Nephron (organoid): ENCODE measurements around the gene ADGRG6.

Source experiments
- H3K27ac Mint-ChIP-seq, 3 experiments: 2 replicates each; pipeline ENCODE4 v1.8.0; 2020; ENCODE audit warnings: mixed read lengths in 3 of 3, mild to moderate bottlenecking in 2 of 3, moderate library complexity in 1 of 3
- H3K27me3 Mint-ChIP-seq: 2 replicates; pipeline ENCODE4 v1.8.0; 2021; ENCODE audit warnings: low read depth, mild to moderate bottlenecking, moderate library complexity, mixed read lengths
- H3K36me3 Mint-ChIP-seq: 2 replicates; pipeline ENCODE4 v1.8.0; 2020; ENCODE audit warnings: low read depth, mixed read lengths
- H3K4me1 Mint-ChIP-seq: 2 replicates; pipeline ENCODE4 v1.8.0; 2020; ENCODE audit warnings: mixed read lengths
- H3K4me3 Mint-ChIP-seq, 3 experiments: 2 replicates each; pipeline ENCODE4 v1.8.0; 2020; ENCODE audit warnings: mild to moderate bottlenecking in 3 of 3, mixed read lengths in 3 of 3, moderate library complexity in 2 of 3
- H3K9me3 Mint-ChIP-seq: 2 replicates; pipeline ENCODE4 v1.8.0; 2020; ENCODE audit warnings: mixed read lengths
- TF ChIP-seq, protein P1 (sequence below), 3 experiments: fragments of 200-600 bp; sonication (generic); IDR thresholded peaks; one replicate each; pipeline ENCODE4 v1.5.0; 2021; ENCODE audit warnings: antibody characterized with exemption in 3 of 3; ENCODE audit not compliant: unreplicated experiment in 3 of 3

The ADGRG6 gene

DNA sequence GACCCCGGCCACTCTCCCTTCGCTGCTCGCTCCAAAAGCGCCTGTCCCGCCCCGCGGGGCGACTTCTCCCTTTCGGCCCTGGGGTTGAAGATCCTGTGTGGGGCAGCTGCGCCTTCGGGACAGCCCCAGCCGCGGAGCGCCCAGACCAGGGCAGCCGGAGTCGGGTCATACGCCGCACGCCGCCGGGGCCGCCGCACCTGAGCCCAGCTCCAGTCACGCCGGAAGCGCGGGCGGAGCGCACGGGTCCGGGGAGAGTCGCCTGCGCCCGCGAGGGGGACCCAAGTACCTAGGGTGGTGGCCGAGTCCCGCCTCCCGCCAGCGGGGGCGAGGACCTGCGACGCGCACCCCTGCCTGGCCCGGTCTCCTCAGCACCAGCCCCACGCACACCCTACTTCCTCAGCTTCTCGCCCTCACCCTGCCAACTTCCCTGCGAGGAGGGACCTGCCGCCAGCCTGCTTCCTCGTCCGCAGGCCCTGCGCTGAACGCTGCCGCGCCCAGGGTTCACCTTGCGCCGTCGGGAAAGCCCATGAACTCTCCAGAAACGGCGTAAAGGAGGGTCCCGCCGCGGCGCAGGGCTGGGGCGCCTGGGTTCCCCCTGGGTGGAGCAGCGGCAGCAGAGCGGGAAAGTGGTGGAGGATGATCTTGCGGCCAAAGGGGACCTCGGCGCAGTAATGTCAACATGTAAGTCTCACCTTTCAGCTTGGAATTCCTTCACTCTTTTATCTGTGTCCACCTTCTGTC is at the start of gene ADGRG6:
Gene ADGRG6 (plus strand): TSS at position 357 of the 741 bp plus-strand sequence. CDS start 323 bp downstream, at position 680.
- TF ChIP-seq, protein P1, sequence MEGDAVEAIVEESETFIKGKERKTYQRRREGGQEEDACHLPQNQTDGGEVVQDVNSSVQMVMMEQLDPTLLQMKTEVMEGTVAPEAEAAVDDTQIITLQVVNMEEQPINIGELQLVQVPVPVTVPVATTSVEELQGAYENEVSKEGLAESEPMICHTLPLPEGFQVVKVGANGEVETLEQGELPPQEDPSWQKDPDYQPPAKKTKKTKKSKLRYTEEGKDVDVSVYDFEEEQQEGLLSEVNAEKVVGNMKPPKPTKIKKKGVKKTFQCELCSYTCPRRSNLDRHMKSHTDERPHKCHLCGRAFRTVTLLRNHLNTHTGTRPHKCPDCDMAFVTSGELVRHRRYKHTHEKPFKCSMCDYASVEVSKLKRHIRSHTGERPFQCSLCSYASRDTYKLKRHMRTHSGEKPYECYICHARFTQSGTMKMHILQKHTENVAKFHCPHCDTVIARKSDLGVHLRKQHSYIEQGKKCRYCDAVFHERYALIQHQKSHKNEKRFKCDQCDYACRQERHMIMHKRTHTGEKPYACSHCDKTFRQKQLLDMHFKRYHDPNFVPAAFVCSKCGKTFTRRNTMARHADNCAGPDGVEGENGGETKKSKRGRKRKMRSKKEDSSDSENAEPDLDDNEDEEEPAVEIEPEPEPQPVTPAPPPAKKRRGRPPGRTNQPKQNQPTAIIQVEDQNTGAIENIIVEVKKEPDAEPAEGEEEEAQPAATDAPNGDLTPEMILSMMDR (IDR thresholded peaks at IDR 0.05; ENCODE audit: unreplicated experiment in 3 of 3) = no peak
- Mint-ChIP-seq H3K9me3 (no peaks in the 10 kb centered on the region), H3K36me3 (no peaks in the 10 kb centered on the region), H3K27me3 (peaks cover 29% of the 10 kb centered on the region), H3K27ac (peak within 1 kb of the TSS; percentile 39 to 89 (median 66)), H3K4me3 (peak within 1 kb of the TSS; percentile 85 to 92 (median 92)), H3K4me1 (peaks cover 10% of the 10 kb centered on the region)

DNA sequence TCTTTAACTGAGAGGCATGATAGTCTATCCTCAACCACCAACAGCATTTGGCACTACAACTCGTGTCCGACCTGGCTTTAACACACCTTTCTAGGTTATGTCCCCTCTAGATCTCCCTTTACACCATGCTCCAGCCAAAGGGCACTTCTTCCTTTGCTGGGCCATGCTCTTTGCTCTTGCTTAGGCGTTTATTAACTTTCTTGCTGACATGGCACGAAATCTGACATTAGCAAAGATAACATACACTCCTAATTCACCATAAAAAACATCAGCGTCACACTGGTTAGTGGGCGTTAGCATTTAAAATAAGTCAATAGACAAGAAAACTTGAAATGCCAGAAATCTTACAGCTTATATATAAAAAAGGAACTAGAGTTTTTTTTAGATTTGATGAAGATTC is 47.3 kb upstream of the ADGRG6 start:
- Mint-ChIP-seq H3K4me3 (no peak overlapping the region), H3K27ac (peak overlapping the region in 1 of 3 experiments; percentile 21), H3K27me3 (no peaks in the 10 kb centered on the region), H3K36me3 (no peaks in the 10 kb centered on the region), H3K9me3 (peaks cover 2% of the 10 kb centered on the region), H3K4me1 (peaks cover 4% of the 10 kb centered on the region)
- TF ChIP-seq, protein P1 (IDR thresholded peaks at IDR 0.05; ENCODE audit: unreplicated experiment in 3 of 3) = no peak

DNA sequence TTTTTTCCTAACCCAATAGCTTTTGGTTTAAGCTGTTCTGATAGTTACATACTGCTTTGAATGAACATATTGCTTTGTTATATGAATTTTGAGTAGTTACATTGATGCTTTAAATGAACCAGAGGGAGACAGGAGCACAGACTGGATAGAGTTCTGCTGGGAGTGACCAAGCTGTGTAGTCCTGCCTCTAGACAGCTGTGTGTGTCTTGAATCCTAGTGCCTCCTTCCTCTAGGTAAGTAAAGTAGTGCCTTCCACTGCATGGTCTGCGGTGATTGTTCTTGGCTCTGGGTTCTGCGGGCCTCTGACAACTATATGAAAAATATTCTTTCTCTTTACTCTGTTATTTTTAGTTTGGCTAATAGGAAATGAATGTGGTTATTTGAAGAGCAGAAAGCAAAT is 46.0 kb upstream of the ADGRG6 start:
- no peak overlapping the region for H3K27ac Mint-ChIP-seq
- peaks cover 2% of the 10 kb centered on the region for H3K9me3 Mint-ChIP-seq
- no peaks in the 10 kb centered on the region for H3K36me3 Mint-ChIP-seq

DNA sequence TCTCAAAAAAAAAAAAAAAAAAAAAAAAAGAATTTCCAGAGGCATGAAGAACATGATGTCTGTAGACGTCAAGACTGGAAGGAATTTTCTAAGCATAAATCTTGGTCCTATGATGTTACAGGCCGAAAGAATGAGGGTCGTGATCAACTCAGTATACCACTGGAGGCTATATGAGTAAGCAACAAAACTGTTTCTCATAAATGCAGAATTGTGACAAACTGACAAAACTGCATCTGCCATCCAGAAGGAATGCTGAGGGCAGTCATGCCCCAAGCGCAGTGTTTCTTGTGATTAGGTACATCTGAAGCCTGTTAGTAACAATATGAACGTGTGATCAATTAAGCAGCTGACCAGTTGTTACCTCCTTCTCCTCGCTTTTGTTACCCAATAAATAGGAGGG is 43.5 kb upstream of the ADGRG6 start:
- Mint-ChIP-seq H3K27ac (no peak overlapping the region), H3K4me1 (peaks cover 4% of the 10 kb centered on the region), H3K9me3 (peaks cover 2% of the 10 kb centered on the region), H3K36me3 (no peaks in the 10 kb centered on the region), H3K4me3 (no peak overlapping the region), H3K27me3 (no peaks in the 10 kb centered on the region)
- TF ChIP-seq, protein P1 (IDR thresholded peaks at IDR 0.05; ENCODE audit: unreplicated experiment in 3 of 3) = no peak

More for the DNA sequence above, 46.0 kb upstream of the ADGRG6 start:
- H3K4me3 Mint-ChIP-seq = no peak overlapping the region
- peaks cover 4% of the 10 kb centered on the region for H3K4me1 Mint-ChIP-seq
- no peaks in the 10 kb centered on the region for H3K27me3 Mint-ChIP-seq
- TF ChIP-seq, protein P1 (IDR thresholded peaks at IDR 0.05; ENCODE audit: unreplicated experiment in 3 of 3) = no peak

DNA sequence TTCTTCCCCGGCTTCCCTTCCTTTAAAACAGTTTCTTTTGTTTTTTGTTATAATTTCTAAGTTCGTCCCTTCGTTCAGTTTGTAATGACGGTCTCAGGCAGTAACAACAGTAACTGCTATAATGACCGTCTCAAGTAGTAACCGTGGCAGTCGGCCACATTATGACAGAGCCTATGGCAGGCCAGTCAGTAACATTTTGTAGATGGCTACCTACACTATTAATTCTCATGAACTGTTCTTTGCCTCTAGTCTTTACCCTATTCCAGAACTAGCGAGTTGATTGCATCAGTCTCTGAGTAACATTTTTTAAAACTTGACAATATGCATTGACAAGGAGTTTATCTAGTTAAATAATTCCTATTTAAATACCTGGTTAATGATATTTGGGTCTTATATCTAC is 43.0 kb upstream of the ADGRG6 start:
- peaks cover 4% of the 10 kb centered on the region for H3K4me1 Mint-ChIP-seq
- TF ChIP-seq, protein P1 (IDR thresholded peaks at IDR 0.05; ENCODE audit: unreplicated experiment in 3 of 3) = no peak
- H3K27ac Mint-ChIP-seq = no peak overlapping the region
- H3K27me3 Mint-ChIP-seq = no peaks in the 10 kb centered on the region
- H3K4me3 Mint-ChIP-seq = no peak overlapping the region
- peaks cover 2% of the 10 kb centered on the region for H3K9me3 Mint-ChIP-seq
- H3K36me3 Mint-ChIP-seq = no peaks in the 10 kb centered on the region

DNA sequence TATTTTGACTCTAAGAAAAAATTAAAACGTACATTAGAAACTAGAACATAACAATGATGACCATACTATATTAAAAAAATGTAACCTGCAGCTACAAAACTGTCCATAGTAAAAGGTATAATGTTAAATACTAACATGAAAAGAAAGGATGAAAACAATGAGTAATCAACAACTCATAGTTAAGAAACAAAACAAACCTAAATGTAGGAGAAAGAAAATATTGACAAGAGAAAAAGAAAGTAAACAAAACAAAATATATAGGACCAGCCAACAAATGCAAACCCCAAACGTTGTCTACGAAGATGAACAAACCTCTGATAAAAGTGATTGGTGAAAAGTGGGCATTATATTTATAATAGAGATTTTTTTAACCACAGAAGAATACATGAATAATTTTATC is 41.1 kb upstream of the ADGRG6 start:
- Mint-ChIP-seq H3K4me3 (no peak overlapping the region), H3K36me3 (no peaks in the 10 kb centered on the region), H3K27ac (no peak overlapping the region), H3K9me3 (peaks cover 2% of the 10 kb centered on the region), H3K27me3 (no peaks in the 10 kb centered on the region), H3K4me1 (no peaks in the 10 kb centered on the region)
- TF ChIP-seq, protein P1 (IDR thresholded peaks at IDR 0.05; ENCODE audit: unreplicated experiment in 3 of 3) = no peak
